Gastroesophageal sphincter (tissue), 3 donors: ENCODE data around the gene IL17A.

ENCODE experiments used
- CTCF ChIP-seq, 4 experiments: fragments of 200-600 bp in 2 of 4; fragments of 450-650 bp in 2 of 4; sonication (generic) in 1 of 4; IDR thresholded peaks; one replicate each; pipeline ENCODE4 v1.5.1; 2017 to 2019; ENCODE audit warnings: antibody characterized with exemption in 4 of 4, mild to moderate bottlenecking in 2 of 4, moderate library complexity in 2 of 4
- POLR2A ChIP-seq, 2 donors: fragments of 450-650 bp; IDR thresholded peaks; one replicate each; pipeline ENCODE4 v1.6.1; 2017; ENCODE audit warnings: antibody characterized with exemption in 2 of 2, mild to moderate bottlenecking in 2 of 2, moderate library complexity in 1 of 2
- POLR2AphosphoS5 ChIP-seq: sonication (generic); formaldehyde crosslinking; IDR thresholded peaks from one replicate; pipeline ENCODE4 v1.6.1; 2017; ENCODE audit warnings: antibody characterized with exemption

GRCh38 chr6:52155791-52156576 is 30.2 kb upstream of the IL17A start:
- TF ChIP-seq CTCF (IDR thresholded peaks at IDR 0.05) (no peak), POLR2A (IDR thresholded peaks at IDR 0.05) (no peak), POLR2AphosphoS5 (no peak)
